Measurements from ENCODE around the gene GLG1.

DNA sequence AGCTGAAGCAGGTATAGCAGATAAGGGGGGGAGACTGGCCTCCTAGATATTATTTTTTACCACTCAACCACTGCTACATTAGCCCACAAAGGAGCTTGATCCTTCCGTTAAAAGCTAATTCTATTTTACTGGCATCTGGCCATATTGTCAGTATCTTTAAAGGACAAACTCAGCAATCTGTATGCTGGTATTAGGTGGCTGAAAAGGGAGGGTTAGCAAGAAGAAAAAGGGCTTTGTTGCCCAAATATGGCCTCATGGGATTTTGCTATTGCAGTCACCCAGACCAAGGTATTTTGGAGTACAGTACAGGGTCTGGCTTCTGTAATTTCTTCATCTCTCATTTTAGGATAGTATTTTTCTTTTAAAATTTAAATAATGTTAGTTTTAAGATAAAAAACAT is 45.3 kb upstream of the GLG1 start:
- TF ChIP-seq, protein P1, sequence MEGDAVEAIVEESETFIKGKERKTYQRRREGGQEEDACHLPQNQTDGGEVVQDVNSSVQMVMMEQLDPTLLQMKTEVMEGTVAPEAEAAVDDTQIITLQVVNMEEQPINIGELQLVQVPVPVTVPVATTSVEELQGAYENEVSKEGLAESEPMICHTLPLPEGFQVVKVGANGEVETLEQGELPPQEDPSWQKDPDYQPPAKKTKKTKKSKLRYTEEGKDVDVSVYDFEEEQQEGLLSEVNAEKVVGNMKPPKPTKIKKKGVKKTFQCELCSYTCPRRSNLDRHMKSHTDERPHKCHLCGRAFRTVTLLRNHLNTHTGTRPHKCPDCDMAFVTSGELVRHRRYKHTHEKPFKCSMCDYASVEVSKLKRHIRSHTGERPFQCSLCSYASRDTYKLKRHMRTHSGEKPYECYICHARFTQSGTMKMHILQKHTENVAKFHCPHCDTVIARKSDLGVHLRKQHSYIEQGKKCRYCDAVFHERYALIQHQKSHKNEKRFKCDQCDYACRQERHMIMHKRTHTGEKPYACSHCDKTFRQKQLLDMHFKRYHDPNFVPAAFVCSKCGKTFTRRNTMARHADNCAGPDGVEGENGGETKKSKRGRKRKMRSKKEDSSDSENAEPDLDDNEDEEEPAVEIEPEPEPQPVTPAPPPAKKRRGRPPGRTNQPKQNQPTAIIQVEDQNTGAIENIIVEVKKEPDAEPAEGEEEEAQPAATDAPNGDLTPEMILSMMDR (conservative IDR thresholded peaks at IDR 0.05; ENCODE audit: low read depth, low read length), result no peak
- TF ChIP-seq EZH2 (IDR thresholded peaks at IDR 0.05; ENCODE audit: borderline replicate concordance, low read depth, low read length, poor library complexity, severe bottlenecking), result no peak

All from A673 (cell line).